Aortic smooth muscle cell (primary cell): ENCODE results near the gene DUOXA1. TPM values are rescaled to one million over a fixed set of nuclear protein-coding genes. Genes with fewer than 3 reads are reported as not detected.

Experiments used
- total RNA-seq: library from RNA; depleted of rRNA; stranded (reverse); fragments of >200 nt; gene quantifications from 2 replicates; pipeline ENCODE4 v1.2.3, GENCODE V29; 2014

Gene DUOXA1, protein sequence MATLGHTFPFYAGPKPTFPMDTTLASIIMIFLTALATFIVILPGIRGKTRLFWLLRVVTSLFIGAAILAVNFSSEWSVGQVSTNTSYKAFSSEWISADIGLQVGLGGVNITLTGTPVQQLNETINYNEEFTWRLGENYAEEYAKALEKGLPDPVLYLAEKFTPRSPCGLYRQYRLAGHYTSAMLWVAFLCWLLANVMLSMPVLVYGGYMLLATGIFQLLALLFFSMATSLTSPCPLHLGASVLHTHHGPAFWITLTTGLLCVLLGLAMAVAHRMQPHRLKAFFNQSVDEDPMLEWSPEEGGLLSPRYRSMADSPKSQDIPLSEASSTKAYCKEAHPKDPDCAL
- total RNA-seq, result not detected in 2 replicates

DNA sequence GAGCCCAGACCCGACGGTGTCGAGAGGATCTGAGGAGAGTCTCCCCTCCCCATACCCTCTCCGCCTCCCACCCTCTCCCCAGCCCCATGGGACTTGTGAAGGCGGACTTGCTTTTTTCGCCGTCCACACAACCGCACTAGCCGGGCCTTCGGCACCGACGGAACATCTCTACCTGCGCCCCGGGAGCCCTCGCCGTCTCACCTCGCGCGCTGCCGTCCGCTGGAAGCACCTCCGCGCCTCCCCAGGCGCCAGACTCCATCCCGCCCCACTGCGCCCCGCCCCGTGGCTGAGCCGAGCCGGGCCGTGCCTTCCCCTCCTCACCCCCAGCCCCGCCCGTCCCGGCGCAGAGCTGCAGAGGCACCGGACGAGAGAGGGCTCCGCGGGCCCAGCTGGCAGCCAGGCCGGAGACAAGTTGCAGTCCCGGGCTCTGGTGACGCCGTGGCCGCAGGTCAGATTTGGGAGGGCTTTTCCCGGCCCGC lies at the start of gene DUOXA1, which contains the start of gene DUOX1:
Gene DUOXA1, minus strand, starts transcription at position 229 of the 479 bp plus-strand sequence. CDS start 6,865 bp downstream, outside the sequence.
Gene DUOX1, plus strand, starts transcription at position 344 of the 479 bp plus-strand sequence. CDS start 1,973 bp downstream, outside the sequence.

DNA sequence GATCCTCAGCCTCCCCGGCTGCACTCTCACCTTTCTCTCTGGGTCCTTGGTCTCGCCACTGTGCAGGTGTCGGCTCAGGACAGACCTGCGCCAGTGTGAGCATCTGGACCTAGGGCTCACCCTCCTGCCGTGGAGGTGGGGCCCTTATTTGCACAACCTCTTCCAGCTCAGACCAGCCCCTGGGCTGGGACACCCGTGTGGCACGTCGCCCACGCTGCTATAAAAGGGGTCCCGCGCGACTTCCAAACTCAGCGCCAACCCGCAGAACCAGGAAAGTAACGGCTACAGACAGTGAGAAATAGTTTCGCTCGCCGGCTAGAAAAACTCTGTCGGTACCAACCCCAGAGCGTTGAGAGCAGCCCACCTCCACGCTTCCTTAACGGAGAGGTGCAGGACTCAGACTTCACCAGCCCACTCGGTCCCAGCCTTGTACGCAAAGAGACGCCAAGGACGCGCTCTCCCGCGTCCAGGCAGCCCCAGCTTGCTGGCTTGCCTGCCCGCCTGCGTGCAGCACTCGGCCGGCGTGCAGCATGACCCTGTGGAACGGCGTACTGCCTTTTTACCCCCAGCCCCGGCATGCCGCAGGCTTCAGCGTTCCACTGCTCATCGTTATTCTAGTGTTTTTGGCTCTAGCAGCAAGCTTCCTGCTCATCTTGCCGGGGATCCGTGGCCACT lies 15.5 kb downstream of the DUOXA1 start, which contains the start of the genes DUOX2 and DUOXA2:
Gene DUOX2, minus strand, starts transcription at position 97 of the 675 bp plus-strand sequence. CDS start 761 bp downstream, outside the sequence.
Gene DUOXA2, plus strand, starts transcription at position 251 of the 675 bp plus-strand sequence. Its CDS starts 280 bp downstream, at position 531.

Other genes starting within 250 kb of the DUOXA1 start
- gene TERB2, start 173.2 kb downstream of the DUOXA1 start, total RNA-seq, result not detected in 2 replicates
- gene SORD, start 106.7 kb downstream of the DUOXA1 start, total RNA-seq, result 7.4 and 8.8 TPM in 2 replicates
- not detected in 2 replicates for gene DUOX2, start 15.7 kb downstream of the DUOXA1 start, total RNA-seq
- not detected in 2 replicates for gene DUOXA2, start 15.6 kb downstream of the DUOXA1 start, total RNA-seq
- gene DUOX1, start 115 bp upstream of the DUOXA1 start, total RNA-seq, result not detected in 2 replicates
- gene SHF, start 58.1 kb upstream of the DUOXA1 start, total RNA-seq, result 1.2 and 1.4 TPM in 2 replicates
- gene SLC28A2, start 122.4 kb upstream of the DUOXA1 start, total RNA-seq, result not detected in 2 replicates
- 0.37 and 0.40 TPM in 2 replicates for gene GATM, start 248.7 kb upstream of the DUOXA1 start, total RNA-seq